A673 (cell line): ENCODE data around the gene F7. TPM values are rescaled to one million over a fixed set of nuclear protein-coding genes. Genes with fewer than 3 reads are reported as not detected.
"Not testable (repeated sequence)": the region's sequence is repeated elsewhere in the genome, so short reads cannot be mapped to it uniquely, and the experiment has no call there.

Source experiments
- BruUV-seq: library from RNA; stranded (reverse); fragments of 400-500 nt; replicated peaks from 2 replicates; lab custom pipeline; 2021; lab: Mats Ljungman, UMichigan
- CTCF ChIA-PET: fragments of 300-600 bp; sonication (Branson Sonifier 250); formaldehyde crosslinking; loops from one replicate; lab custom pipeline; 2022; ENCODE audit warnings: antibody characterized with exemption; lab: Charles Lee
- POLR2A ChIA-PET: fragments of 300-600 bp; sonication (Branson Sonifier 250); formaldehyde crosslinking; loops from one replicate; lab custom pipeline; 2022; ENCODE audit warnings: antibody characterized with exemption; ENCODE audit not compliant: low non-redundant PET; lab: Charles Lee
- DNase-seq: peaks from one replicate; pipeline ENCODE4 v3.0.0-alpha.2; 2015; ENCODE audit warnings: low spot score
- H3K27ac ChIP-seq: fragments of 200-600 bp; sonication (generic); 2 replicates; pipeline ENCODE4 v1.5.1; 2016; ENCODE audit warnings: mixed run types, low read depth, mild to moderate bottlenecking, mixed read lengths, antibody characterized with exemption, low read length; ENCODE audit not compliant: poor library complexity, severe bottlenecking
- H3K27me3 ChIP-seq: fragments of 200-600 bp; sonication (generic); replicated peaks from 2 replicates; pipeline ENCODE4 v1.6.1; 2017; ENCODE audit warnings: mixed run types, low read depth, mild to moderate bottlenecking, mixed read lengths, antibody characterized with exemption, low read length; ENCODE audit not compliant: insufficient read depth, poor library complexity
- H3K36me3 ChIP-seq: fragments of 200-600 bp; sonication (generic); 2 replicates; pipeline ENCODE4 v1.6.1; 2016; ENCODE audit warnings: mixed run types, mild to moderate bottlenecking, mixed read lengths, antibody characterized with exemption, low read length; ENCODE audit not compliant: insufficient read depth, poor library complexity, severe bottlenecking
- H3K4me1 ChIP-seq: fragments of 200-600 bp; sonication (generic); 2 replicates; pipeline ENCODE4 v1.6.1; 2017; ENCODE audit warnings: mixed run types, mild to moderate bottlenecking, mixed read lengths, antibody characterized with exemption, low read length; ENCODE audit not compliant: insufficient read depth, poor library complexity, severe bottlenecking
- H3K4me3 ChIP-seq: fragments of 200-600 bp; sonication (generic); 2 replicates; pipeline ENCODE4 v1.5.1; 2016; ENCODE audit warnings: low read depth, mixed run types, mild to moderate bottlenecking, mixed read lengths, low read length; ENCODE audit not compliant: poor library complexity, severe bottlenecking
- H3K9me3 ChIP-seq: fragments of 200-600 bp; sonication (generic); 2 replicates; pipeline ENCODE4 v1.6.1; 2016; ENCODE audit warnings: mixed run types, low read depth, mild to moderate bottlenecking, mixed read lengths, antibody characterized with exemption, low read length; ENCODE audit not compliant: poor library complexity, severe bottlenecking
- CTCF ChIP-seq: fragments of 300-800, 200-600 bp; sonication (generic); conservative IDR thresholded peaks from 2 replicates; pipeline ENCODE4 v1.5.1; 2017; ENCODE audit warnings: low read depth, mild to moderate bottlenecking, antibody characterized with exemption, low read length, moderate library complexity, mixed read lengths
- EZH2 ChIP-seq: fragments of 200-600 bp; sonication (generic); IDR thresholded peaks from 2 replicates; pipeline ENCODE4 v1.6.1; 2017; ENCODE audit warnings: borderline replicate concordance, low read depth, mild to moderate bottlenecking, mixed read lengths, antibody characterized with exemption, low read length; ENCODE audit not compliant: poor library complexity, severe bottlenecking
- intact Hi-C: fragments of 100-400 bp; cut with micrococcal nuclease; formaldehyde crosslinking; loops from one replicate; pipeline ENCODE4 v1.10.0; 2022; ENCODE audit not compliant: unreplicated experiment
- total RNA-seq: library from RNA; stranded (reverse); gene quantifications from 2 replicates; pipeline ENCODE4 v1.2.3, GENCODE V29; 2021

Gene F7
- total RNA-seq, 1 experiment from 2014 or later, result not detected

- DNase-seq, result no peak
- no peaks in the 10 kb centered on the region for H3K27me3 ChIP-seq
- H3K27ac ChIP-seq, result no peak overlapping the region
- H3K4me3 ChIP-seq, result no peak overlapping the region
- TF ChIP-seq CTCF, result no peak
- TF ChIP-seq EZH2, result no peak
- BruUV-seq, result no TSS peak
- intact Hi-C loops, result no loop called here
- POLR2A ChIA-PET, result no interaction called here
- H3K36me3 ChIP-seq, result no peaks in the 10 kb centered on the region
- CTCF ChIA-PET, result no interaction called here
- no peaks in the 10 kb centered on the region for H3K4me1 ChIP-seq
- no peaks in the 10 kb centered on the region for H3K9me3 ChIP-seq
Observed at GRCh38 chr13:113077953-113078901, 27.4 kb upstream of the F7 start.

GRCh38 chr13:113078902-113079780 is 26.4 kb upstream of the F7 start:
- Histone ChIP-seq H3K4me1 (peaks cover 4% of the 10 kb centered on the region), H3K27ac (no peak overlapping the region), H3K27me3 (no peaks in the 10 kb centered on the region), H3K36me3 (no peaks in the 10 kb centered on the region), H3K4me3 (no peak overlapping the region), H3K9me3 (no peaks in the 10 kb centered on the region)
- TF ChIP-seq CTCF (no peak), EZH2 (no peak)
- intact Hi-C loops, result no loop called here
- ChIA-PET POLR2A (no interaction called here), CTCF (interaction anchor here (0.7 kb wide), 1 partner anchor 395 kb away, joined by 3 read pairs; no protein-coding TSS in a partner anchor)
- BruUV-seq, result no TSS peak
- DNase-seq, result no peak

GRCh38 chr13:113079781-113080080 is 25.9 kb upstream of the F7 start:
- H3K36me3 ChIP-seq, intact Hi-C loops, BruUV-seq, H3K27ac ChIP-seq, DNase-seq, H3K9me3 ChIP-seq, H3K4me3 ChIP-seq, H3K27me3 ChIP-seq, CTCF ChIA-PET, POLR2A ChIA-PET, H3K4me1 ChIP-seq: not testable (repeated sequence)
